Heart left ventricle (tissue), 16 donors: ENCODE data around the gene AVL9. TPM values are rescaled to one million over a fixed set of nuclear protein-coding genes. Genes with fewer than 3 reads are reported as not detected.

ENCODE experiments used
- ATAC-seq, 4 donors: fragments of 200-7000 bp; cut with Tn5 transposase; one replicate each; pipeline ENCODE4 v1.9.1; 2020 to 2022; ENCODE audit warnings: moderate library complexity in 4 of 4, mild to moderate bottlenecking in 3 of 4, moderate number of reproducible peaks in 1 of 4
- DNase-seq, 5 donors: peaks; one replicate each; pipeline ENCODE4 v3.0.0-alpha.2; 2020
- H3K27ac ChIP-seq, 12 donors: fragments of 200-600 bp; sonication (generic) in 4 of 12; one replicate each; pipeline versions ENCODE4 v1.5.0 to v1.8.0; 2016 to 2022; ENCODE audit warnings: mild to moderate bottlenecking in 2 of 12
- H3K27me3 ChIP-seq, 9 donors: fragments of 200-600 bp; sonication (generic) in 2 of 9; one replicate each; pipeline versions ENCODE4 v1.5.1 to v1.8.0; 2016 to 2022; ENCODE audit warnings: mild to moderate bottlenecking in 3 of 9
- H3K36me3 ChIP-seq, 9 donors: fragments of 200-600 bp; sonication (generic) in 2 of 9; one replicate each; pipeline versions ENCODE4 v1.5.0 to v1.8.0; 2018 to 2022; ENCODE audit warnings: mild to moderate bottlenecking in 2 of 9
- H3K4me1 ChIP-seq, 12 donors: fragments of 200-600 bp; sonication (generic) in 4 of 12; one replicate each; pipeline versions ENCODE4 v1.5.0 to v1.8.0; 2016 to 2022; ENCODE audit warnings: mild to moderate bottlenecking in 3 of 12
- H3K4me3 ChIP-seq, 12 donors: fragments of 200-600 bp; sonication (generic) in 4 of 12; one replicate each; pipeline versions ENCODE4 v1.5.0 to v1.8.0; 2017 to 2022; ENCODE audit warnings: mild to moderate bottlenecking in 9 of 12, moderate library complexity in 4 of 12
- H3K9me3 ChIP-seq, 12 donors: fragments of 200-600 bp; sonication (generic) in 4 of 12; one replicate each; pipeline versions ENCODE4 v1.5.0 to v1.8.0; 2016 to 2022; ENCODE audit warnings: mild to moderate bottlenecking in 1 of 12
- POLR2A ChIP-seq, 2 donors: fragments of 450-650 bp; IDR thresholded peaks; one replicate each; pipeline ENCODE4 v1.6.1; 2017; ENCODE audit warnings: antibody characterized with exemption in 2 of 2, mild to moderate bottlenecking in 2 of 2, moderate library complexity in 2 of 2
- WGBS, 4 donors: extraction: QIAGEN DNeasy Blood & Tissue Kit in 2 of 4; methylation state at CpG; one replicate each; pipeline versions ENCODE4 v1.1.5 to v1.1.7; 2013 to 2018; 5-methylcytosine and 5-hydroxymethylcytosine counted together
- intact Hi-C, 10 donors: fragments of 100-400 bp; cut with DNase I; formaldehyde crosslinking; loops; one replicate each; pipeline versions ENCODE4 v1.11.1 to v1.14.2; 2022
- polyA plus RNA-seq, 2 donors: library from polyadenylated mRNA; stranded (reverse); fragments of 200-250 nt; gene quantifications; one replicate each; pipeline ENCODE4 v1.2.3, GENCODE V29; 2013
- total RNA-seq, 9 donors: library from RNA; depleted of rRNA in 2 of 9; stranded (reverse); fragments of >200 nt in 2 of 9; fragmentation: NEBNext Ultra II Directional in 3 of 9; extraction: Animal tissue kit (Norgen Biotek cat#: 25700) in 3 of 9; gene quantifications; one replicate each; pipeline versions ENCODE4 v1.1.0 to v1.2.4, GENCODE V29; 2016 to 2023
- TF ChIP-seq, protein P1 (sequence below), 12 donors: fragments of 200-600 bp; sonication (generic) in 4 of 12; IDR thresholded peaks; one replicate each; pipeline versions ENCODE4 v1.5.0 to v1.8.0; 2018 to 2022; ENCODE audit warnings: antibody characterized with exemption in 12 of 12, mild to moderate bottlenecking in 5 of 12
- donor health status: ischemic (EF 13 %, LVEDD 7.1; RV severe dilation, severe dysfunction).
- donor health status: healthy with polysubstance abuse.
- donor health status: DM: no; HTN: yes; CAD: no.
- donor health status: DM: no; HTN: no; CAD: no.
- donor health status: ischemic (EF 25% LVEDD 6.9; RV normal size, moderate dysfunction).
- donor health status: ischemic (EF 25% LVEDD 5.7; RV mildly dilated, moderate dysfunction).
- donor health status: healthy.
- donor health status: DM: yes; HTN: yes; CAD: no.
- donor health status: ischemic (EF 35%, LVEDD 5.7; RV mildly dilated, moderate dysfunction).
- donor health status: nonischemic (EF 11% LVEDD 7.7; RV severe dilation, severe dysfunction).
- donor health status: DM: yes; HTN: yes; CAD: no.
- donor health status: PGD.
- donor health status: ischemic (EF 29% LVEDD 5.4; RV normal size, mild dysfunction).
- donor health status: nonischemic (EF 23%, LVEDD 6.1; RV moderate dilation, normal function).

The AVL9 gene
- total and polyA plus RNA-seq, 11 donors: 4.6 to 22.3 (median 15.6) TPM

DNA sequence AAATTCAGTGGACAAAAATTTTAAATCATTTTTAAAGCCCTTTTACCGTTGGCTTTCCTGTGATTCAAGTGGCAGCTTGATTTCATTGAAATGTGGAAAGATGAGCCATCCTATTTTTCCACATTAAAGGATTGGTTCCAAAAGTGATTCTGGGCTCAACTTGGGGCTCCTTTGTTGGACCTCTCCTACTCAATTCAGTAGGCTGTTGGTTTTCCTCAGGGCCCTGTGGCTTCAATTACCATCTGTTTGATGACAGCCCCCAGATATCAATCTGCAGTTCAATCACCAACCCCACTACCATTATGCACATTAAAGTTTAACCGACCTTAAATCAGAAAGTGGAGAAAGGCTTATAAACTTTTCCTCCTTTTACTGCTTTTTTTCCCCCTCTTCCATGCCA, 47.3 kb downstream of the AVL9 start:
- intact Hi-C loops: no loop called here
- Histone ChIP-seq H3K4me3 (no peak overlapping the region), H3K27me3 (no peaks in the 10 kb centered on the region), H3K9me3 (no peaks in the 10 kb centered on the region), H3K36me3 (peaks cover 0 to 46% (median 37%) of the 10 kb centered on the region in 9 donors), H3K4me1 (peaks cover 0 to 7% (median 0%) of the 10 kb centered on the region in 12 donors), H3K27ac (no peak overlapping the region)
- WGBS, 4 donors: 77 to 93% (median 86%) methylated on average over 2 of the region's 2 CpGs
- DNase-seq (no peak), ATAC-seq (no peak)
- no peak for TF ChIP-seq POLR2A (IDR thresholded peaks at IDR 0.05)
- TF ChIP-seq, protein P1, sequence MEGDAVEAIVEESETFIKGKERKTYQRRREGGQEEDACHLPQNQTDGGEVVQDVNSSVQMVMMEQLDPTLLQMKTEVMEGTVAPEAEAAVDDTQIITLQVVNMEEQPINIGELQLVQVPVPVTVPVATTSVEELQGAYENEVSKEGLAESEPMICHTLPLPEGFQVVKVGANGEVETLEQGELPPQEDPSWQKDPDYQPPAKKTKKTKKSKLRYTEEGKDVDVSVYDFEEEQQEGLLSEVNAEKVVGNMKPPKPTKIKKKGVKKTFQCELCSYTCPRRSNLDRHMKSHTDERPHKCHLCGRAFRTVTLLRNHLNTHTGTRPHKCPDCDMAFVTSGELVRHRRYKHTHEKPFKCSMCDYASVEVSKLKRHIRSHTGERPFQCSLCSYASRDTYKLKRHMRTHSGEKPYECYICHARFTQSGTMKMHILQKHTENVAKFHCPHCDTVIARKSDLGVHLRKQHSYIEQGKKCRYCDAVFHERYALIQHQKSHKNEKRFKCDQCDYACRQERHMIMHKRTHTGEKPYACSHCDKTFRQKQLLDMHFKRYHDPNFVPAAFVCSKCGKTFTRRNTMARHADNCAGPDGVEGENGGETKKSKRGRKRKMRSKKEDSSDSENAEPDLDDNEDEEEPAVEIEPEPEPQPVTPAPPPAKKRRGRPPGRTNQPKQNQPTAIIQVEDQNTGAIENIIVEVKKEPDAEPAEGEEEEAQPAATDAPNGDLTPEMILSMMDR (IDR thresholded peaks at IDR 0.05): no peak

DNA sequence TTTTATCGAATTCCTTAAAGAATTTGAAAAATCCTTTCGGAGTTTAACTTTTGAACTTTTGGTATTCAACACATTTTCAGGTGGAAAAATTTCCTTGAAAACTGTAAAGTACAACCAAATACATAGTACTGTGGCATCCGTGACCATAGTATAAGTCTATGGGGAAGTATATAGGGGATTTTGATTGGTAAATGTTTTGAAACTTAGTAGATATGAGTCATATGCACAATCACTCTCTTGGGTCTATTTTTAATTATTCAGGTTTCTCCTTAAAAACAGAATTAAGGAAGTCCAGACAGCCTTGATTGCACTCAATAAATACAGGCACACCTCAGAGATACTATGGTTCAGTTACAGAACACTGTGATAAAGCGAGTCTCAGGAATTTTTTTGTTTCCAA, 64.2 kb downstream of the AVL9 start:
- Histone ChIP-seq H3K4me1 (peaks cover 0 to 3% (median 0%) of the 10 kb centered on the region in 12 donors), H3K27me3 (no peaks in the 10 kb centered on the region), H3K9me3 (no peaks in the 10 kb centered on the region), H3K4me3 (no peak overlapping the region), H3K27ac (no peak overlapping the region), H3K36me3 (peaks cover 0 to 93% (median 77%) of the 10 kb centered on the region in 9 donors)
- no peak for TF ChIP-seq POLR2A (IDR thresholded peaks at IDR 0.05)
- TF ChIP-seq, protein P1 (IDR thresholded peaks at IDR 0.05): no peak
- ATAC-seq (no peak), DNase-seq (no peak)
- 98 to 99% (median 98%) methylated on average over 4 of the region's 4 CpGs for WGBS, 4 donors
- intact Hi-C loops: no loop called here

DNA sequence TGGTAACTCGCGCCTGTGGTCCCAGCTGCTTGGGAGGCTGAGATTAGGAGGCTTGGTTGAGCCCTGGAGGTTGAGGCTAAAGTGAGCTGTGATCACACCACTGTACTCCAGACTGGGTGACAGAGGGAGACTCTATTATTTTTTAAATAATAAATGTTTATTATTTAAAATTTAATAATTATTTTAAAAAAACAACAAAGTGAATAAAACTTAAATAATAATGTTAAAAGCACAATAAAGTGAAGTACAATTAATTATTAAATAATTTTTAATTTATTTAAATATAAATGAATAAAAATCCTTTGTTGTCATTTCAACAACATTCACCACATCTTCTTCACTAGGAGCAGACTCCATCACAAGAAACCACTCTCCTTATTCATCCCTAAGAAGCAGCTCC, 64.8 kb downstream of the AVL9 start:
- no peaks in the 10 kb centered on the region for H3K27me3 ChIP-seq
- H3K36me3 ChIP-seq: peaks cover 0 to 87% (median 71%) of the 10 kb centered on the region in 9 donors
- H3K4me1 ChIP-seq: peaks cover 0 to 6% (median 0%) of the 10 kb centered on the region in 12 donors
- ATAC-seq (no peak), DNase-seq (no peak)
- no peak overlapping the region for H3K4me3 ChIP-seq
- intact Hi-C loops: loop anchor here in 1 of 10 donors (10.0 kb wide), 1 partner anchor 65 kb away; the partner anchor contains the start of genes AVL9 and LSM5
- H3K9me3 ChIP-seq: no peaks in the 10 kb centered on the region
- TF ChIP-seq, protein P1 (IDR thresholded peaks at IDR 0.05): no peak
- no peak for TF ChIP-seq POLR2A (IDR thresholded peaks at IDR 0.05)
- no peak overlapping the region for H3K27ac ChIP-seq
- WGBS, 4 donors: 90 to 100% (median 98%) methylated on average over 2 of the region's 2 CpGs

DNA sequence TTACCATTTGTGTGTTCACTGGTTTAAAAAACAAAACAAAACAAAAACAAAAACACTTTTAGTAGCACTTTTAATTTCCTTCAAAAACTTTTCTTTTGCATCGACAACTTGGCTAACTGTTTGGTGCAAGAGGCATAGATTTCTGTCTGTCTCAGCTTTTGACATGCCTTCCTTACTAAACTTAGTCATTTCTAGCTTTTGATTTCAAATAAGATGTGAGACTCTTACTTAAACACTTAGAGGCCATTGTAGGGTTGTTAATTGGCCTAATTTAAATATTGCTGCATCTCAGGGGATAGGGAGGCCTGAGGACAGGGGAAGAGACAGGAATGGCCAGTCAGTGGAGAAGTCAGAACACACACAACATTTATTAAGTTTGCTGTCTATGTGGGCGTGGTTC, 66.3 kb downstream of the AVL9 start:
- WGBS, 4 donors: 95 to 100% (median 97%) methylated on average over 2 of the region's 2 CpGs
- no peaks in the 10 kb centered on the region for H3K9me3 ChIP-seq
- TF ChIP-seq, protein P1 (IDR thresholded peaks at IDR 0.05): no peak
- TF ChIP-seq POLR2A (IDR thresholded peaks at IDR 0.05): no peak
- DNase-seq (no peak), ATAC-seq (no peak)
- H3K27me3 ChIP-seq: no peaks in the 10 kb centered on the region
- H3K36me3 ChIP-seq: peaks cover 0 to 72% (median 57%) of the 10 kb centered on the region in 9 donors
- H3K27ac ChIP-seq: no peak overlapping the region
- H3K4me3 ChIP-seq: no peak overlapping the region
- H3K4me1 ChIP-seq: peaks cover 0 to 6% (median 0%) of the 10 kb centered on the region in 12 donors
- intact Hi-C loops: loop anchor here in 1 of 10 donors (10.0 kb wide), 1 partner anchor 67 kb away; the partner anchor contains the start of genes AVL9 and LSM5
